GM19328 (cell line): Measurements from ENCODE around the gene TNFAIP8L1.

ENCODE experiments used
- ATAC-seq: cut with Tn5 transposase; IDR thresholded peaks from one replicate; pipeline ENCODE4 v1.9.1; 2021; ENCODE audit warnings: mild to moderate bottlenecking, moderate library complexity; ENCODE audit not compliant: unreplicated experiment

TNFAIP8L1 gene

DNA sequence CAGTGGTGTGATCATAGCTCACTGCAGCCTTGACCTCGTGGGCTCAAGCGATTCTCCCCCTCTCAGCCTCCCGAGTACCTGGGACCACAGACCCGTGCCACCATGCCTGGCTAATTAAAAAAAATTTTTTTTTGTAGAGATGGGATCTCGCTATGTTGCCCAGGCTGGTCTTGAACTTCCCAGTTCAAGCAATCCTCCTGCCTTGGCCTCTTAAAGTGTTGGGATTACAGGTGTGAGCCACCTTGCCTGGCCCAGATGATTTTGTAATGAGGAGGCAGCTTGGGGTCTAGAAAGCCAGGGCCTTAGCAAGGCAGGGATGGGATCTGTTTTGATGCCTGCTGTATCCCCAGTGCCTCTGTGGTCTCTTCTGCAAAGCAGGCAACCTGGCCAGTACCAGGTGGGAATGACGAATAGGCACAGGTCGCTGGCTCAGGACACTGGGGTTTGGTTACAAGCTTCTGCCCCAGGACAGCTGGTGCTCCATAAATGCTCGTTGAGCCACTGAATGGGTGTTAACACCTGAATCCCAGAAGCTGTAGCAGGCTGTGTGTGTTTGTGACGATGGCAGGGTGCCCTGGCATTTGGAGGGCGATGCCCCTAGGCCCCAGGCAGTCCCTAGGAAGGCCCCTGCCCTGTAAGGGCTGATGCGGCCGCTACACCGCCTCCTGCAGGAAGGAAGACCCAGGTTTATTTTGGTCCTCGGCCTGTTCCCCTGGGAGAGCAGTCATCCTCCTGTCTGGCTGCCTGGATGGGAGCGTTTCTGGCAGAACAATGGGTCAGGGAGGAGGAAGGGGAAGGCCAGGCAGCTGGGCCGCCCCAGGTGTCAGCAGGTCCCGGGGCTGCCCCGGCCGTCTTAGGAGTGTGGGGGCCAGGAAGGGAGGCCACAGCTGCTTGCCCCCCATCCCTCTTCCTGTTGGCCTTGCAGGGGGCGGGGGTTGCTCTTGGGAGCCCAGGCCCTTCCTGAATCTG, 8.6 kb downstream of the TNFAIP8L1 start:
- no peak for ATAC-seq

DNA sequence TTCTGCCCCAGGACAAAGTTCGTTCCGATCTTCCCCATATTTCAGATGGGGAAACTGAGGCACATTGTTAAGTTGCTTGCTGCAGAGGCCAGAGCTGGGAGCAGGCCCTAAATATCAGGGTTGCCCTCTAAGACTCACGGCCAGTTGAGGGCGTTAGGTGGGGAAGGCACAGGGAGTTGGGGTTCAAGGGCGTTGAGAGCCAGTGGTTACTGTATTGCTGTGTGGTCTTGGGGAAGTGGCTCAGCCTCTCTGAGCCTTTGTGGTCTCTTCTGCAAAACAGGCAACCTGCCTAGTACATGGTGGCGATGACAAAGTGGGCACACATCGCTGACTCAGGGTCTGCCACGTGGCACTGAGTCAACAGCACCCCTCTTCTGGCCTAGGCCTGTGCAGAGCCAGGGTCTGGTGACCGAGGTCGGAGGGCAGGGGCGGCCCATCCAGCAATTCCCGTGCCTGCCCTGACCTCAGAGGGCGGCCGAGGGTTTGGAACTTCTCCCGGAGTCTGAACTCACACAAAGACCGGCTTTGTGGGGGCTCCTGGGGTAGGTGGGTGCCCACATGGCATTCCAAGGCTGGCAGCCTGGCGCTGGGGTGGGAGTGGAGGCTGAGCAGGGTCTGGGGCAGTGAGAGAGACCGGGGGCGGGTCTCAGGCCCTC, 10.2 kb downstream of the TNFAIP8L1 start:
- ATAC-seq = no peak

DNA sequence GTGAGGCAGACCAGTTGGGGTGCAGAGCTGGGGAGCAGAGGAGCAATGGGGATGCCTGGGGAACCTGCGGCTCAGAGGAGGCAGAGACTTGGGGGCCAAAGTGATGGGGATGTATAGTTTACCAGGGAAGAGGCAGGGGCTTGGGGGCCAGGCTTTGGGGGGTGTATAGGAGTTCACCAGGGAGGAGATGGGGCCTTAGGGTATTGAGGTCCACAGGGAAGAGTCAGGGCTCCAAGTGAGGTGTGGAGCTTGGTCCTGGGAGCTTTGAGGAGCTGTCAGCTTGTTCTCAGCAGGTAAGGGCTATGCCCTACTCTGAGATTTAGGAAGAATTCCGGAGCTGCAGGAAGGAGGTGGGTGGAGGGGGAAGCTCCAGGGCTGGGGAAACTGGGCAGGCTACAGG, 10.8 kb downstream of the TNFAIP8L1 start:
- ATAC-seq = no peak

DNA sequence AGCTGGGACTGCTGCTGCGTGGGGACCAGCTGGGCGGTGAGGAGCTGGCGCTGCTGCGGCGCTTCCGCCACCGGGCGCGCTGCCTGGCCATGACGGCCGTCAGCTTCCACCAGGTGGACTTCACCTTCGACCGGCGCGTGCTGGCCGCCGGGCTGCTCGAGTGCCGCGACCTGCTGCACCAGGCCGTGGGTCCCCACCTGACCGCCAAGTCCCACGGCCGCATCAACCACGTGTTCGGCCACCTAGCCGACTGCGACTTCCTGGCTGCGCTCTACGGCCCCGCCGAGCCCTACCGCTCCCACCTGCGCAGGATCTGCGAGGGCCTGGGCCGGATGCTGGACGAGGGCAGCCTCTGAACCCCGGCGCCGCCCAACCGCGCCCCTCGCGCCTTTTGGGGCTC, 12.8 kb downstream of the TNFAIP8L1 start:
- no peak for ATAC-seq

DNA sequence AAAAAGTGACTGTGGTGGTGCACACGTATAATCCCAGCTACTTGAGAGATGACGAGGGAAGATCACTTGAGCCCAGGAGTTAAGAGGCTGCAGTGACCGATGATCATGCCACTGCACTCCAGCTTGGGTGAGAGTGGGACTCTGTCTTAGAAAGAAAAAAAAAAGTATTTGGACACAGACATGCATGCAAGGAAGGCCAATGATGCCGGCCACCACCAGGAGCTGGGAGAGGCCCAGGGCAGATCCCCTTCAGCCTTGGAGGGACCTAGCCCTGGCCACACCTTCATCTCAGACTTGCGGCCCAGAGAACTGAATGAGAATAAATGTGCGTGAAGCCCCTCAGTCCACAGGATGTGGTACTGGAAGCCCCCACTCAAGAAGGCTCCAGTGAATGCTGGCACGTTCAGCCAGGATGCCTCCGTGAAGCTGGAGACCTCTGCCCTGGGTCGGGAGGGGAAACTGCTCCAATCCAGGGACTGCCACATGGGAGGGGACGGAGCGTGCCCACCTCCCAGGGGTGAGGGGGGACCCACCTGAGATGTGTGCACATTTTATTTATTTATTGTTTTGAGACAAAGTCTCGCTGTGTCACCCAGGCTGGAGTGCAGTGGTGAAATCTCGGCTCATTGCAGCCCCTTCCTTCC, 14.6 kb downstream of the TNFAIP8L1 start:
- ATAC-seq = no peak

DNA sequence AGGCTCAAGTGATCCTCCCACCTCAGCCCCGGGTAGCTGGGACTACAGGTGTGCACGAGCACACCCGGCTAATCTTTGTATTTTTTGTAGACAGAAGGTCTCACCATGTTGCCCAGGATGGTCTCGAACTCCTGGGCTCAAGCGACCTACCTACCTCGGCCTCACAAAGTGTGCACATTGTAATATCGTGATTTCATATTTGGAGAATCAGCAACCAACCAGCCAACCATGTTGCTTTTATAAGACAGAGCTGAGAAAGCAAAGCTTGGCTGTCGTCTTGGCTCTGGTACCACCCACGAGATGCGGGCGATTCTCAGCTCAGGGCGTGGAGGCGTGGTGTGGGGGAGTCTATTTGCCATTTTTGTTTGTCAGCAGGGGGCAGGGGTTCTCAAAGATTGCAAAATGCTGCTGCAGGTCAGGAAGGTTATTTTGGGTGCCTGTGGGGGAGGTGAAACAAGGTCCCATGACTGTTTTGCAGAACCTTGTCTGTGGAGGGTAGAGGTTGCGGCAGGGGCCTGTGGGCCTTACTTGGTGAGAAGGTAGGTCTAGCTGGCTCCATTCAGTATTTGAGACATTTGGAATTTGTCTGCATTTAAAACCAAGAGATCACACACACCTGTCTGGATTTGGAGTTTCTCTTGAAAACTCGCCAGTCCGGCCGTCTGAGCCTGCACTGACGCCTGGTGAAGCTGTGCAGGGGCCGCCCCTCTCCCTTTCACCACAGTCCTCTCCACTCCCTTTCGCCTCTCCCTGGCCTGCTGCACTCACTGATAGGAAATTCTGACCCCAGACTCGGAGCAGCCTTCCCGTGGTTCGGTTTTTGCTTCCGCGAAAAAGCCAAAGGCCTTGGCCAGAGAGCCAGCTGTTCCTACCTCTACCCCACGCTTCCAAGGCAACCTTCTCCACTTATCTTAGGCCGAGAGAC, 15.4 kb downstream of the TNFAIP8L1 start:
- no peak for ATAC-seq

DNA sequence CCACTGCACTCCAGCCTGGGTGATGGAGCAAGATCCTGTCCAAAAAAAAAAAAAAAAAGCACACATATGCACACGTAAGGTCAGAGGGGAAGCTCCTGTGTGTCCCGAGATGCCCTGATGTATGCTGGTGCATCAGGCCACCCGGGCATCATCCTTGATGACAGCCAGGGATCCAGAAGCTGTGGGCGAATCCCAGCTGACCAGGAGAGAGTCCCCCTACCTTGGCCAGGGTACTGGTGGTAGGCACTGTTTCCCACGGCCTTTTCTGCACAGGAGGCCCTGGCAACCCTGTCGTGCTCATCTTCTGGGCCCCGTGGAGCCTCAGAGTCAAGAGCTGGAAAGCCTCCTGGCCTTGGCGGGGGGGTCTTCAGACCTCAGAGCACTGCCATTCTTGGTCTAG, 16.8 kb downstream of the TNFAIP8L1 start:
- ATAC-seq = no peak

DNA sequence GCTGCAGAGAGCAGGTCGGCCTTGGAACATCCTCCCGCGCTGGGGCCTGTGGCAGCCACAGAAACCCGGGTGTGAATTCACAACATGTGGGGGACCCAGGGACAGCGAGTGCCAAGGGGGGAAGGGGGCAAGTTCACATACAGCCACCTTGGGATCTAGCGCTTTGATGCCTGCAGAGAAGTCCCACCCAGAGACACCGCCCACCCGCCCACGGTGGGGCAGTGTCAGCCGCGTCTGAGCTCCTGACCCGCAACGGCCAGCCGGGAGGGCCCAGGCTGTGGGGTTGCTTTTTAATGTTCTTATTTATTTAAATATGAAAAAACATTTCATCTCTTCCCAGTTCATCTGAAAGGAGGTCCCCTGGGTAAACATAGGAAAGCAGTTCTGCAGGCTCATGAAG, 17.9 kb downstream of the TNFAIP8L1 start:
- ATAC-seq = no peak

DNA sequence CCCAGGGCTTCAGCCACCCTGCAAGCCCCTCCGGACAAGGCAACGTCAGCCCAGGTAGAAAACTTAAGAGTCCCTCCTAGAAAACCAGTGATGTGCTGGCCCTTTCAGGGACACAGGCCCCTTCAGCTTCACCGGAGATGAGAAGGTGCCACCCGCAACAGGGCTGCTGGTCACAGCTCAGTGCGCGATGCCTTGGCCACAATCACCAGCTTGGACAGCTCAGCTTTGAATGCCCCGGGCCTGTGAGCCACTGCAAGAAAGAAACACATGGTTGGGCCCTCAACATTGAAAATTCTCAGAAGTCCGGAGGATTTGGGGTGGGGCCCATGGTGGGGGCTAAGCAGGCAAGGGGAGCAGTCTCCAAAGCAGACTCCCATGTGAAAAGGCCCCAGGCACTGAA, 18.5 kb downstream of the TNFAIP8L1 start:
- ATAC-seq = no peak

DNA sequence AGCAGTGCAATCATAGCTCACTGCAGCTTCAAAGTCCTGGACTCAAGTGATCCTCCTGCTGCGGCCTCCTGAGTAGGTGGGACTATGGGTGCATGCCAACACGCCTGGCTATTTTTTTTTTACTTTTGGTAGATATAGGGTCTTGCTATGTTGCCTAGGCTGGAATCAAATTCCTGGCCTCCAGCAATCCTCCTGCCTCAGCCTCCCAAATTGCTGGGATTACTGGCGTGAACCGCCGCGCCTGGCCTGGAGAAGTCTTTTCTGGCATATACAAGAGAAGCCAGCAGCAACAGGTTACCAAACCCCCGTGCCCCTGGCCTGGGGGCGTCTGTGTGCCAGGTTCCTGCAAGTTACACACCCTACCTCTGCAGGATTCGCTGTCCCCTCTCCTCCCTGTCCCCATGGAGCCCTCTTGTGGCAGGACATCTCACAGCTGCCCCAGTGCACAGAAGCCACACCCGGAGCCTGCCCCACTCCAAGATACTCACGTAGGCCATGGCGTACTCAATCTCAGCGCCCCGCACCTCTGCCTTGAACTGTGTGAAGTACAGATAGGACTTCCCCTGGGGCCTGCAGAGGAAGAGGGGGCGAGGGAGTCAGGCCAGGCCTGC, 21.0 kb downstream of the TNFAIP8L1 start:
- no peak for ATAC-seq

DNA sequence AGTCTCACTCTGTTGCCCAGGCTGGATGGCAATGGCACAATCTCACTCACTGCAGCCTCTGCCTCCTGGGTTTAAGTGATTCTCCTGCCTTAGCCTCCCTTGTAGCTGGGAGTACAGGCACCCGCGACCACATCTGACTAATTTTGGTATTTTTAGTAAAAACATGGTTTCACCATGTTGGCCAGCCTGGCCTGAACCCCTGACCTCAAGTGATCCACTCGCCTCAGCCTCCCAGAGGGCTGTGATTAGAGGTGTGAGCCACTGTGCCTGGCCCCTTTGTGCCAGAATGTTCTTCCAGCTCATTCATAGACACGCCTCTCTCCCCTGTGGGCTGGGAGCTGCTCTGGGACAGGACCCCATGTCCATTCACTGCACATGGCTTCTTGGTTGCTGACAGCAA, 21.7 kb downstream of the TNFAIP8L1 start:
- ATAC-seq = no peak

DNA sequence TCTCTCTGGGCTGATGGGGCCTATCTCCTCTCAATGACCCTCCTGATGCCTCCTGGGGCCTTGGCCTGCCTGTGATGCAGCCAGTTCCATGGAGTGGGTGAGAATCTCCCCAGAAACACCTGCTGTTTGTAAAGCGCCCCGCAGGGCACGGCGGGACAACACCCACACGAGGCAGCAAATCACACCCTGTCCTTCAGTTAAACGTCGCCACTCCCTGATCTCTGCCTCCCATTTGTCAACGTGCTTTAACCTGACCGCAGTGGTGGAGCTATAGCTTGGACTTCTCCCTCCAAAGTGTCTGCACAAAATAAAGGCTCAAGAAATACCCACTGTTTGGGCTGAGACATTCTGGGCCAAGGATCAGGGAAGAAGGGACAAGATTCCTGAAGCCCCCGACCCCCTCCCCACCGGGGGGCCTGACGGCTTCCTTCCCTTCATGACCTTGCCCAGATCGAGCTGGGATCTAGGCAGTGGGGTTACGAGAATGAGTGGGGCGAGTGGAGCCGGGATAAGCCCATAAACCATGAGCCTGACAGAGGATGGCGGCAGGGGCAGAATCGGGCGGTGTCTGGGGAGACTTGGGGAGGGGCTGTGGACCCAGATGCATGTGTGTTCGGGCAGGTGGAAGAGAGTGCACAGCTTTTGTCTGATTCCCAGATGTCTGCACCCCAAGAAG, 22.8 kb downstream of the TNFAIP8L1 start:
- no peak for ATAC-seq

DNA sequence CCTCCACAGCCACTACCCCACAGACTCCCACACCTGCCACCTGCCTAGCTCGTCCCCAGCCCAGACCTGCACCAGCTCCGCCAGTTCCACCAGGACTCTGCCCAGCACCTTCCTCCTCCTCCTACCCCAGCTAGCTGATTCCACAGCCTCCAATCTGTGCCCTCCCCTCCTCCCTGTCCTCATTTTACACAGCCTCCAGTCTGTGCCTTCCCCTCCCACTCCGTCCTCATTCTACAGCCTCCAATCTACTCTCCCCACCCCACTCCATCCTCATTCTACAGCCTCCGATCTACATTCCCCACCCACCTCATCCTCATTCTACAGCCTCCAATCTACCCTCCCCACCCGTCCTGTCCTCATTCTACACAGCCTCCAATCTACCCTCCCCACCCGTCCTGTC, 23.5 kb downstream of the TNFAIP8L1 start:
- no peak for ATAC-seq

DNA sequence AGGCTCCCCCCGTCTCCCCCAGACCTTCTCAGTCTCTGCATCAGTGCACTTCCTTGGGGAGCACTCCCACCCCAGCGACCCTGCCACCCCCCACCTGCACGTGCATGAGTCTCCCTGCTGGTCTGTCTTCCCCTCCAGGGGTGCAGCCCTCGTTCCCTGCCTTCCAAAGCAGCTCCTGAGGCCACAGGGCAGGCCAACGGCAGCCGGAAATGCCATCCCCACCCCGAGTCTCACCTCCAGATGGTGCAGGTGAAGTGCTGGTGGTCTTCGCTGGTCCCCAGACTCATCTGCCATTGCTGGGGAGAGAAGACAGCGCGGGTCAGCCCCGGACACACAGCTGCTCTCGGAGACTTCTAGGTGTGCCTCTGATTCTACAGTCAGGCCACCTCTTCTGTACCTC, 25.3 kb downstream of the TNFAIP8L1 start:
- no peak for ATAC-seq

DNA sequence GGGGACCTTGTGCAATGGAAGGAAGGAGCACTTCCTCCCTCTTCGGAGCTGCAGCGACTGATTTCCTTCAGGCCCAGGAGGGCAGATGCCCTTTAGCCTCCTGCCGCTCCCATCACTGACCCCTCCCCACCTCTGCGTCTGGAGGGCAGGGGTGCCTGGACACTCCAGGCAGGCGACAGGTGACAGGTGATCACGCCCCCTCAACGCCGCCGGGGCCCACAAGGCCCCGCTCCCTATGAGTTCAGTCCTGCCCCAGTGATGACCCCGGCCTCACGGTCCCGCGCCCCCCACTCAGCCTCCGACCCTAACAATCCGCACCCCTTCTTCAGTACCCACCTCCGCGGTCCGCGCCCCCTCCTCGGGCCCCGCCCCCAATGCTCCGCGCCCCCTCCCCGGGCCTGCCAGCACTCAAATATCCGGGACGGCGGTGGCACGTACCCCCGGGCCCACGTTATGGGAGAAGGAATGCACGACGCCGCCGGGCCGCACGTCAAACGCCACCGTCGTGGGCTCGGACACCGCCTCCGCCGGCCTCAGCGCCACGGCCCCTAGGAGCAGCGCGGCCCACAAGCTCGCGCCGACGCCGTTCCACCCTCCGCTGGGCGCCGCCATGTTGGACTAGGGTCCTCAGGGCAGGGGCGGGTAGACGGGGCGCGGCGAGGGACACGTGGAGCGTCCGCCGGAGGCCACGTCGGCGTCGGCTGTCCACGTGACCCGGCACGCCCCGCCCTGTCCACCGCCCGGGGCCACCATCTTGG, 30.6 kb downstream of the TNFAIP8L1 start, which contains the start of gene MYDGF:
TSS of gene MYDGF (minus strand) at position 620 of the 758 bp plus-strand sequence. CDS start at position 612, 8 bp downstream.
- ATAC-seq = peak; percentile 92

DNA sequence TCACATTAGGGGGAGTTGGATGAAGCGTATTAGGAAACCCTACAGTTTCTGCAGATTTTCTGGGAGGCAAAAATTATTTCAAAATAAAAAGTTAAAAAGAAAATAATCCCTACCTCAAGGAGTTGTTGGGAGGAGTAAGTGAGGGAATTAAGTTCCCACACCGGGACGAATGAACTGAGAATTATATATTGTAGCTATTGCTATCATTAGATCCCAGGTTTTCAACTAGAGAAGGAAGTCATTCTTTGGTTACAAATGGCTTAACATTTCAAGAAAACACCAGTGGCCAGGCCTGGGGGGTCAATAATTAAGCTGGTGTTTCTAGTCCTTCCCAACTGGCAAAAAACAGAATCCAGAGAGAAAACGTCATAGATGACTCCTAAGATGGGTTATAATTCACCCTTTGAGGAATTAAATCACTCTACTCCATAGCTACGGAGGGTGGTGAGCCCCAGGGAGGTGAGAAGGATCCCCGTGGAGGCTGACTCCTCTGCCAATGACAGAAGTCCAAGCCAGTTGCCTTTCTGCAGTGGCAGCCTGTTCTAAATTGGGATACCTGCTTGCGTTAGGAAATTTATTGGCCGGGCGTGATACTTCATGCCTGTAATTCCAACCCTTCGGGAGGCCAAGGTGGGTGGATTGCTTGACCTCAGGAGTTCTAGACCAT, 32.0 kb downstream of the TNFAIP8L1 start:
- ATAC-seq = no peak

DNA sequence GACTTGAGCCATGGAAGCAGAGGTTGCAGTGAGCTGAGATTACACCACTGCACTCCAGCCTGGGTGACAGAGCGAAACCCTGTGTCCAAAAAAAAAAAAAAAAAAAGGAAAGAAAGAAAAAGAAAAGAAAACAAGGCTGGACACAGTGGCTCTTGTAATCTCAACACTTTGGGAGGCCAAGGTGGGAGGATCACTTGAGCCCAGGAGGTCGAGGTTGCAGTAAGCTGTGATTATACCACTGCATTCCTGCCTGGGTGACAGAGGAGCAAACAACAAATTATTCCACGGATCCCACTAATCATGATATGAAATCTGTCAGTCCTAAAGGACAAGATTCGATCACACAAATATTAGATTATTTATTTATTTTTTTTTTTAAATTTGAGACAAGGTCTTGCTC, 33.9 kb downstream of the TNFAIP8L1 start:
- no peak for ATAC-seq

DNA sequence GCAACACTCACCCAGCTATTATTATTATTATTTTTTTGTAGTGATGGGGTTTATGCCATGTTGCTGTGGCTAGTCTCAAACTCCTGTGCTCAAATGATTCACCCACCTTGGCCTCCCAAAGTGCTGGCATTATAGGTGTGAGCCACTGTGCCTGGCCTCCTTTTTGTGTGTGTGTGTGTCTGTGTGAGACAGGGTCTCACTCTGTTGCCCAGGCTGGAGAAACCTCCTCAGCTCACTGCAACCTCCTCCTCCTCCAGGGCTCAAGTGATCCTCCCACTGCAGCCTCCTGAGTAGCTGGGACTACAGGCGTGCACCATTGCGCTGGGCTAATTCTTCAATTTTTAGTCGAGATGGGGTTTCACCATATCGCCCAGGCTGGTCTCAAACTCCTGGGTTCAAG, 34.4 kb downstream of the TNFAIP8L1 start:
- no peak for ATAC-seq
